Activated CD4-positive, alpha-beta T cell treated with anti-CD3 and anti-CD28 coated beads for 24 hours (primary cell): Measurements from ENCODE around the gene TUBA4B.
A peak's percentile ranks its signal among the peaks of the same experiment; 100 is the strongest.
"Not testable (repeated sequence)": the region's sequence is repeated elsewhere in the genome, so short reads cannot be mapped to it uniquely, and the experiment has no call there.

Experiments
- DNase-seq, 2 donors: peaks; one replicate each; pipeline ENCODE4 v3.0.0-alpha.2; 2020; ENCODE audit warnings: low read depth in 2 of 2

Gene TUBA4B

DNA sequence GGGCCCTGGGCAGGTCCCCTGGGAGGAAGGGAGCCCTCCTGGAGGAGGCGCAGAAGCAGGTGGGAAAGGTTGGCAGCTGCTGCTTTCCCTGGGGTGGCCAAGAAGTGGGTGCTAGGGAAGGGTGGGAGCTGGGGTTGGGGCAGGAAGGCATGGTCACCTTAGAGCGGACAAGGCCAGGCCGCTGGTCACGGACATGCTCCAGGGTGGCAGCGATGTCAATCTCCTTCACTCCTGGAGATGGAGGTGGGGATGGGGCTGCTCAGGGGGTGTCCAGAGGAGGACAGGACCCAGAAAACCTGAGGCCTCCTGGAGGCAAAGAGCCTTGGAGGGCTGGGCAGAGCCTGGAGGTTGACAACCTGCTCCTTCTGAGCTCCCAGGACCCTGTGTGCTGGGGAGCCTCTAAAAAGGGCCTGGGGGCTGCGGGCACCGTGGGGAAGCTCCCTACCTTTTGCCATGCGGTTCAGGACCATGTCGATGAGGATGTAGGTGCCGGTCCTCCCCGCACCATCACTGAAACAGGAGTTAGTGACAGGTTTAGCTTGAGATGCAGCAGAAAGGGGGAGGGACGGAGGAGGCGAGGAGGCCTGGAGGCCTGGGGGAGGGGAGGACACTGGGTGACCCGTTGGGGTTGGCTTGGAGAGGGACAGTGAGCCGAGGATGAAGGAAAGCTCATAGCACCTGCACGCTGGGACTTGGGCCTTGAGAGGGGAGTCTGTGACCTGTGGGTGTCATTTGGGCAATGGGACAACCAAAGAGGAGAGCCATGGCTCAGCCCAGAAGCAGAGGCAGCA lies 37.5 kb downstream of the TUBA4B start:
- no peak for DNase-seq

DNA sequence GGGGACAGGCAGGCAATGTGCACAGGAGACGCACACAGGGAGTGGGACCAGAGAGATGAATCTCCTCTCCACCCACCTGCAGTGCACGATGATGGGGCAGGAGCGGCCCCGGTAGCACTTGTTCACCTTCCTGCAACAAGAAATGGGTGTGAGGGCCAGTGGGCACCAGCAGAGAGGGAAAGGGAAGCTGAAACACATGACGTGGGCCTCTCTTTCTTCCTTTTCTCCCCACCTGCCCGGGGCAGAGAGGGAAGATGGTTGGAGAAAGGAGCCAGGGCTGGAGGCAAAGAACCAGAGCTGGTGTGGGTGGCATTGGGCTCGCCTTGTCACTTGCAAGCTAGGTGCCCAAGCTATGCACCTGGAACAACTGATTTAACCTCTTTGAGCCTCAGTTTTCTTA lies 38.4 kb downstream of the TUBA4B start:
- no peak for DNase-seq

DNA sequence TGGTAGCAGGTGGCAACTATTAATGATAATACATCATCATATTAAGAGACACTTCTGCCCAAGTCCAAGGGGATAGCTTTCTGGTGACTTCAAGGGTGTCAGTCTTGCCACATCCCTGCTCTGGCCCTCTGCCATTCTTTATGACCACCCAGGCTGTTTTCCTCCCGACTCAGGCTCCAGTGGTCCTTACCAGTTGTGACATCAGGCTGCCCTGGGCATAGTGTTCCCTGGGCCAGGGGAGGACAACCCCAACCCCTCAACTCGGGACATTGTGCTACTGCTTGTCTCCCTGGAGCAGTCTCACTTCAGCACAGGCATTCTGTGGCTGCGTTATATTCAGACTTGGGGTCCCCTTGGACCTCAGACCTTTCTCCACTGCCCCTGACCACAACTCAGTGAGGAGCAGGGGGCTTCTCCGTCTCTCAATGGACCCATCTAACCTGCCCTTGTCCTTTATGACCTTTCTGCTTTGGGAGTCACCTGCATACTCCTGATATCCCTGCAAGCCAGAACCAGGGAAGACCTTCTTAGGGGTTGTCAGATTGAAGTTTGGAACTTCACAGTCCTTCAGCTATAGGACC lies 39.0 kb downstream of the TUBA4B start:
- DNase-seq, result no peak

DNA sequence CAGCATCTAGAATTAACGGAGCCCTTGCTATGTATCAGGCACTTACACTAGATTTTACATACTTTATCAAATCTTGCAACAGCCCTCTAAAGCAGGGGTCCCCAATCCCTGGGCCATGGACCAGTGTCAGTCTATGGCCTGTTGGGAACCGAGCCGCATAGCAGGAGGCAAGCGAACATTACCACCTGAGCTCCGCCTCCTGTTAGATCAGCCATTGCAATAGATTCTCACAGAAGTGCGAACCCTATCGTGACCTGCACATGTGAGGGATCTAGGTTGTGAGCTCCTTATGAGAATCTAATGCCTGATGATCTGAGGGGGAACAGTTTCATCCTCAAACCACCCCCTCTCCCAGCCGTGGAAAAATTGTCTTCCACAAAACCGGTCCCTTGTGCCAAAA lies 39.6 kb downstream of the TUBA4B start:
- DNase-seq, result no peak

DNA sequence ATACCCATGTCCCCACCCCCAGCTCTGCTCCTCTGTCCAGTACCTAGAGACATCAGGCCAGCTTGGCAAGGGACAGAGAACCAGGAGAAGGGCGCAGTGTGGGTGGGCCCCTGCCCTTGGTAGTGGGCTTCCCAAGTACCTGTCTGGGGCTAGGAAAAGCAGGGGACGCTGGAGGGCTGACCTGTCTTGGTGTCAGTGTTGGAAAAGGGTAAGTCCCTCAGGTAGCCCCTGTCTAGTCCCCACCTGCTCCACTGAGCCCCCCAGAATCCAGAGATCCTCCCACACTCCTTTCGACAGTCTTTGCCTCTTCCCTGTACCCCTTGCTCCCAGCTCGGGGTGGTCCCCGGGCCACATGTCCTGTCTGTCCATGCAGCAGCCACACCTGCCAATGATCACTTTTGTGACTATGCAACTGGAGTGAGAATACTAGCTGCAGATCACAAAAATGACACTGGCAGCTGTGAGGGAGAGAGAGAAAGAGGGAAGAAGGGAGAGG lies 40.7 kb downstream of the TUBA4B start:
- no peak for DNase-seq

DNA sequence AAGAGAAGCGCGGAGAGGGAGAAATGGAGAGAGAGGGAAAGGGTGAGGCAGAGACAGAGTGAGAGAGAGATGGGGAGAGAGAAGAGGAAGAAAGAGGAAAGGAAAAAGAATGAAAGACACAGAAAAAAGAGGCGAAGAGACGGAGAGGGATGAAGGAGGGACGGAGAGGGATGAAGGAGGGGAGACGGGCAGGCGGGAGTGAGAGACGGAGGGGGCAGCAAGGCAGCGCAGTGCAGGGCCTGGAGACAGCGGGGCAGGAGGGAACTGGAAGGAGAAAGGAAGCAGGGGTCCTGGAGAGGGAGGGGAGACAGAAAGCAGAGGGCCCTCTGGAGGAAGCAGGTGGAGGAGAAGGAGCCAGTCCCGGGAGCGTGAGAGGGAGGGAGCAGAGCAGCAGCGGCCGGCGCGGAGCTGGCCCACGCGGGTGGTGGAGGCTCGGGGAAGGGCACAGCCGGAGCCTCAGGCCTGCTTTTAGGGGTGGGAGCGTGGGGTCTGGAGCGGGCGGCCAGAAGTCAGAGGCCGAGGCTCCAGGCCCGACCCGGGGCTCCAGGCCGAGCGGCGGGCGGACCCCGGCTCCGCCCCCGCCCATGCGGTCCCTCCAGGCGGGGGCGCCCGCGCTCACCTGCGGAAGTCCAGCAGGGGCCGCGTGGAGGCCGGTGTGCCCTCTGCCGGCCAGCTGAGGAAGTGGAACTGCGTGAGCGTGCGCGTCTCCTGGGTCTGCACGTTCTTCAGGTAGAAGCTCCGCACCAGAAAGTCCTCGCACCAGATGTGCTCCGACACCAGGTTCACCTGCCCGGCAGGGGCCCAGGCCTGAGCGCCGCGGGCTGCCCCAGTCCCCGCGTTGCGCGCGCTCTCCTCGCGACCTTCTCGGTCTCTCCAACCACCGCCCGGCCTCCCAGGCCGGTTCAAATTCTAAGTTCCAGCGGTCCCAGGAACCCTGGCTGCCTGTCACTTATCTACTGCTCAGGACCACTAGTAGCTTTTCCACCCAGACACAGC lies 41.6 kb downstream of the TUBA4B start:
- peak; percentile 81 to 86 for DNase-seq

DNA sequence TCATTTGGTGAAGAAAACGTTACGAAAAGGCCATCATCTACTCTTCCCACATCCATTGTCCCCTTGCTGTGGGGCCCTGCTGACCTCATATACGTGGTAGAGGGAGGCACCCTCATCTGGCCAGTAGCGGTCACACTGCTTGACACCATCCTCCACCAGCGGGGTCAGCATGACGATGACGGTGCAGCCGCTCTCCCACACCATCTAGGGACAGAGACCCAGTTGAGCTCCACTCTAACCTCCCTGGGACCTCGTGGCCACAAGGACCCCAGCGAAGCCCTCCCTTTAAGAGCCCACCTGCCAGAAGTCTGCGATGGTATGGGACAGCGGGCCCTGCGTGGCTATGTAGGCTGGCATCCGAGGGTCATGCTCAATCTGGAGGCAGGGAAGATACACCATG lies 43.1 kb downstream of the TUBA4B start:
- no peak for DNase-seq

DNA sequence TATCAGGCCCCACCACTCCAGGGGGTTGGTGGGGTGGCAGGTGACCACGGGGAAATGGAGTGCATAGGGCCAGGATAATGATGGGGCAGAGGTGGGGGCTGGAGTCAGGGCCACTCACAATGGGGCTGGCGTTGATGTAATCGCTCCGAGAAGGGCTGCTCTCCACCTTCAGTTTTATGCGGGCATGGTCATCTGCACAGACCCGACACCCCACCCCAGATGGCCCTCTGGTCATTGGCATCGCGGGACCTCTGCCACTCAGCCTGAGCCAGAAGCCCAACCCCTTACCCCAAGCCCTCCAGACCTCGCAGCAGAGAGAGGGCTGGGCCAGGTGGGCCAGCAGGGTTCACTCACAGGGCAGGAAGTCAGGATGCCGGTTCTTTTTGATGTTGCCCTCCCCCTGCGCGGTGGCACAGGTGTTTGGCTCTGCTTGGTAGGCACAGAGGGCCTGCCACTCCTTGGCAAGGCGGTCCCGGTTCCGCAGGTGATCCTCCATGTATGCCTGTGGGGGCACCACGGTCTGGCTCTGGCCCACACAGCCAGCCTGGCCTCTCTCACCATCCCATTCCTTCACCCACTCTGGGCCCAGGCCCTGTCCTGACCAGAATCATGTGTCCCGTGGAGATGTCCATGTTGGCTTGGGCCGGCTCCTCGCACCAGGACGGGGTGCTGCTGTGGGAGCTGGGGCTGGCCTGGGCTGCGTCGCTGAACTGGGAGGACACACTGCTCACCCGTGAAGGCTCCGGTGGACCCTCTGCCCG lies 43.8 kb downstream of the TUBA4B start:
- no peak for DNase-seq

DNA sequence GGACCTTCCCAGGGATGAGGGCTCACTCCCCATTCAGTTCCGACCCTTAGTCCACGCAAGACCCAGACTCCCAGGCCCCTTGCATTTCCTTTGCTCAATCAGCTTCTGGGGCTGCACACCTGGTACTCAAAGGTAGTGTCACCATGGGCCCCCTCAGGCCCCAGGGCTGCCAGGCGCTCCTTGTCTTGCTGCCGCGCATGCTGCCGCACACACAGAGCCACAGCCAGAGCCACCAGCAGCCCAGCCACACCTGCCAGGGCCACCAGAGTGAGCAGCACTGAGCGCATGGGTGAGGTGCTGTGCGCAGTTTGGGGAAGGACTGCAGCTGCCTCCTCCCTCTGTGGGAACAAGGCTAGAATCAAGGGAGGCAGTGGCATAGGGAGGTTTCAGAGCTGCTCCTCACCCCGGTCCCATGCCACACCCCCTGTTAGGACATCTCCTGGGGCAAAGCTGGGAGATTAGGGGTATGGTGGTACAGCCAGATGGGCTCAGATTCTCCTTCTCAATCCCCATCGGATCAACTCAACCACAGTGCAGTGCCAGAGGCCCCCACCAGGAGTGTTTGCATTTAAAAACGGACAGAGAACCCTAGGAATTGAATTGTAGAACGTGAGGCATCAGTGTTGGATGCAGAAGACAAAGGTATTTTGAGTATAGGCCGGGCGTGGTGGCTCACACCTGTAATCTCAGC lies 44.9 kb downstream of the TUBA4B start:
- no peak for DNase-seq

DNA sequence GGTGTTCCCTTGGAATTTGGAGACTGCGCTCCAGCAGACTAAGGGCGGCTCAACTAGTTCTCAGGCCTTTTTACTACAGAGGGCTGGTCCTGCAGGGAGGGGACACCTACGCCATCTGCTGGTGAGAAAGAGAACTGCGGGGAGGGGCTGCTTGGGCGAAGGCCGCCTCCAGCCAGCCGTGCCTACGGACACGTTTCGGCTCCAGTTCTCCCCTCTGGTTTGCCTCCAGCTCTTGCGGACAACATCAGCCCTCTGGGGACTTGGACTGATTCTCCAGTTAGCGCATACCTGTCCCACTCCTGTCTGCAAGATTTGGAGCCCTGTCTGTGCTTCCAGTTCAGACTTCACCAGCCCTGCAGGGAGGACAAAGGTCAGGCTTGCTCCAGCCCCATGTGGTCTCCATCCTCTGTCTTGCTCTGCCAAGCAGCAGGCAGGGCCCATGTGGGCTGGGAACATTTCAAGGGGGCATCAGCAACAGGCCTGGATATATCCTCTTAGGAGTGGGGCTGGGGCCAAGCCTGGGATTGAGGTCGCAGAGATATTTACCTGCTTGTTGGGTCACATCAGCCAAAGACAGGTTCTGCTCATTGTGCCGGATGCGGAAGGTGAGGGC lies 45.8 kb downstream of the TUBA4B start:
- peak; percentile 90 to 93 for DNase-seq

DNA sequence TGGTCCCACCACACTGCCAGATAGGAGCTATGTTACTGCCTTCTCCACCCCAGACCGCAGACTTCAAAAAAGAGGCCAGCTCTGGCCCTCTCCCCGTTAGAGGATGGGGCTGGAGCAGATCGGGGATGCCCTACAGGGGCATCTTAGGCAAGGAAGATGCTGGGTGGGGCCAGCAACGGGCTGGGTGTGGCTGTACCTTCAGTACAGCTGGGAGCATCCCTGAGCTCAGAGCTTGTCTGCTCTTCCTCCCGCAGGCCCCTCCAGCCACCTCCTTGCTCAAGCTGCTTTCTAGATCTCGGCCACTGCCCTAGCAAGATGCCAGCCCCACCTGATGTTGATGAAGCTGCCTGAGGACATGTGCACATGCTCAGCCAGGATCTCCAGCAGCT lies 46.3 kb downstream of the TUBA4B start:
- DNase-seq, result no peak

DNA sequence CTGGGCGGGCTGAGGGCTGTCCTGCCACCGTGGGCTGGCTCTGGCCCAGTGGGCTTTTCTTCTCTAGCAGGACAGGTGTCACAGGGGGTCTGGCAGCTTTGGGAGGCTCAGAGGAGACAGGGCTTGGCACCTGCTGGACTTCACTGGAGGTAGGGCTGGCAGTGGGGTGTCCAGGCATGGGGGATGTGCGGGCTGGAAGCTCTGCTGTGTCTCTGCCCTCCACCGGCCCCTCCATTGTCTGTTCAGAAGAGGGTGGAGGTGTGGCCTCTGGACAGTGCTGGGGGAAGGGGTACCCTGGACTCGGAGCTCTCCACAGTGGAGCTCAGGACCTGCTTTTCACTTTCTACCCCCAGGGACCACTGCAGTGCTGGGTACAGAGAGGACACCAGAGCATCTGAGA lies 47.0 kb downstream of the TUBA4B start:
- no peak for DNase-seq

DNA sequence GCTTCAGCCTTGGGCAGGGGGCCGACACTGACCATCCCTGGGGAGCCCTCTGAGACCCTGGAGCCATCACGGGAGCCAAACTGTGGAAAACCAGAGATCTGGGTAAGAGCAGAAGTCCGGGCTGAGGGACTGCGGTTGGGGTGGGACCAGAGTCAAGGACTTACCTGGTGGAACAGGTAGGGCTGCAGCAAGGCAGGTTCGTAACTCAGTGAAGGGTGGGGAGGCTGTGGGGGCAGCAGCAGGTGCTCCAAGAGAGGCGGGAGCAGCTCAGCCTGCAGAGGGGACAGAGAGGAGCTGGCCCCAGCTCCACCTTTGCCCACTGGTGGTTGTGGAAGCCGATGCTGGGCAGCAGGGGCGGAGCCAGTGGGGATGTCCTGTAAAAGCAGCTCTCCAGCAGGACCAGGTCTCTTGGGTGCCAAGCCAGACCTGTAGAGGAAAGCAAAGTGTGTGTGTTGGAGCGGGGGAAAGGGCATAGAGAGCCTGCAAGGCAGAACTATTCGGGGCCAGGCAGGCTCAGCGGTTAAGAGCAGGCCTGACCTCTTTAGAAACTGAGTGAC lies 49.4 kb downstream of the TUBA4B start:
- no peak for DNase-seq

DNA sequence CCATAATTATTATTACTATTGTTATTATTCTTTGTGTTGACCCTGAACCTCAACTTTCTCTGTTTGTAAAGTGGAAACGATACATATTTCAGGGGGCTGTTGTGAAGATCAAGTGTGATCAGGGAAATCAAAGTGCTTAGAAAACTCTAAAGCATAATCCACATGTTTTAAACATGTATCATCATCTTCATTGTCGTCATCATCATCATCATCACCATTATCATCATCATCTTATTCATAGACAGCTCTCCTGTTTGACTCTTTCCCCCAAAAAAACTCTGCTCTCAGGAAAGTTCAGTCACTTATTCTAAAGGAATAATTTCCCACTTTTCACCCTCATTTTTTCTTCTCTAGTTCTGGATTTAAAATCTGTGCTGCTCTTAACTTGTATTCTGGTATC lies 51.2 kb downstream of the TUBA4B start:
- DNase-seq, result no peak

DNA sequence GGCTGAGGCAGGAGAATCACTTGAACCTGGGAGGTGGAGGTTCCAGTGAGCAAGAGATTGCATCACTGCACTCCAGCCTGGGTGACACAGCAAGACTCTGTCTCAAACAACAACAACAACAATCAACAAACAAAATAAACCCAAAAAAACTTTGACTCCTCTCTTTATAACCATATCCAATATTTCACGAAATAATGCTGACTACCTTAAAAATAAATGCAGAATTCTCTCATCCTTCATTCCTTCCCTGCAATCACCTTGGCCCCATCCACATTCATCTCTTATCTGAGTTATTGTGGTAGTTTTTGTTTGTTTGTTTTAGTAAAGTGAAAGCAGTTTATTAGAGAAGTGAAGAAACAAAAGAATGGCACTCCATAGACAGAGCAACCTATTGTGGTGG lies 53.0 kb downstream of the TUBA4B start:
- no peak for DNase-seq

DNA sequence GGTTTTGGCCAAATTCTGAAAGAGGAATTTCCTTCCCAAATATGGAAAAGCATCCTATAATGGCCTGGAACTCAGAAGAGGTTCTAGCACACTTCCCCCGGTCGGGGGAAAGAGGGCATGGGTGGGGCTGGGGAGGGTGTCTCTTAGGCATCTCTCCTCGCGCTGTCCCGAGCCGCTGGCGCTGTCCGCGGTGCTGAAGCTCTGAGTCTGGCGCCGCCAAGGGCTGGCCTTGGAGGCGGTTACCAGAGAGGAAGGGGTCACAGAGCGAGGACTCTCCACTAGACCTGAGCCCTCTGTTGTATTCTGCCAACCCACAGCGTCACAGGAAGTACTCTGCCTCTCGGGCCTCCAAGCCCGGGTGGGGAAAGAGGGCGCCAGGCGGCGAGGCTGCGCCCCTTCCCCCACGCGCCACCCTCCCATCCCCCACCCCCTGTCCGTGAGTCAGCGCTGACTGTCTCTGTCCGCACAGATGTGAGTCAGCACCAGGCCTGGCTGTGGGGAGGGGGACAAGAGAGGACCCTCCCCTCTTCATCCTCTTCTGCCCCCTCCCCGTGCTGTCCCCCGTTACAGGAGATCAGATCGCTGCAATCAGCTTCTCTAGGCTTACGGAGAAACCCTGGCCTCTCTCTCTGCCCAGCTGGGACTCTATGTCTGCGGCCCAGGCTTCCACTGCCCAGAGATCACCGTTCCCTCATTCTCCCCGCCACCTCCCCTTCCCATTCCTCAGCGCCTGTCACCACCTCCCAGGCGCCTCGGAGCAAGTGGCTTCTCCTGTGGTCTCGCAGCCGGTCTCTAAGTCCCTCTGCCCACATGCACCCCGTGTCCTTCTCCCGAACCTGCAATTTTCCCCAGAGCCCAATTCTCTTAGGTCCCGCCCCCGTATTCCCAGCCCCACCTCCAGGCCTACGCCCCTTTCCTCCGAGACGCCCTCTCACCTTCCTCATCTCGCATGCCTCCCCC lies 55.4 kb downstream of the TUBA4B start:
- DNase-seq, result peak; percentile 51 to 60

DNA sequence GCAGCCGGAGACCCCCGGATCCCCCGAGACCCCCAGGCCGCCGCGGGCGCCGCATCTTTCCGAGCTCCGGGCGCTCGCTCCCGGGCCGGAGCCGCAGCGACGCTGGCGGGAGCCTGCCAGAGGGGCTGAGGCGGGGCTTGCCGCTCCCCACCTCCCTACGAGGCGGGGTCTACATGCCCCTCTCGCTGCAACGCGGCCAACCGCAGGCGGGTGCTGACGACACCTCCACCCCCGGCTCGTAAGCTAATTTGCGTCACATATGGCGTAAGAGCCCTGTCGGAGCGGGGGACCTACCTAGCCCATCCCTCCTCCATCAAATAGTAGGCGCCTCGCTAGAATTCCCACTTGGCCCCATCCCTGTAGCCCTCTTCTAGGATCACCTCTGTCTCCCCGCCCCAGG lies 56.2 kb downstream of the TUBA4B start, which contains the start of gene PTPRN:
Gene PTPRN, minus strand, starts transcription at position 124 of the 400 bp plus-strand sequence. Its CDS starts 69 bp downstream, at position 55.
- DNase-seq, result no peak

DNA sequence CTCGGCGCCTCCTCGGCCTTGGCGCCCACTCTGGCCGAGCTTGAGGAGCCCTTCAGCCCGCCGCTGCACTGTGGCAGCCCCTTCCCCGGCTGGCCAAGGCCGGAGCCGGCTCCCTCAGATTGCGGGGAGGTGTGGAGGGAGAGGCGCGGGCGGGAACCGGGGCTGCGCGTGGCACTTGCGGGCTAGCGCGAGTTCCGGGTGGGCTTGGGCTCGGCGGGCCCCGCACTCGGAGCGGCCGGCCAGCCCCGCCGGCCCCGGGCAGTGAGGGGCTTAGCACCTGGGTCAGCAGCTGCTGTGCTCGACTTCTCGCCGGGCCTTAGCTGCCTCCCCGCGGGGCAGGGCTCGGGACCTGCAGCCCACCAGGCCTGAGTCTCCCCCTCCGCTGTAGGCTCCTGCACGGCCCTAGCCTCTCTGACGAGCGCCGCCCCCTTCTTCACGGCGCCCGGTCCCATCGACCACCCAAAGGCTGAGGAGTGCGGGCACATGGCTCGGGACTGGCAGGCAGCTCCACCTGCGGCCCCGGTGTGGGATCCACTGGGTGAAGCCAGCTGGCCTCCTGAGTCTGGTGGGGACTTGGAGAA lies 59.7 kb downstream of the TUBA4B start:
- not testable (repeated sequence) for DNase-seq
